Mesothelial cell of epicardium (in vitro differentiated cells): ENCODE measurements around the gene PTPRF. TPM values are rescaled to one million over a fixed set of nuclear protein-coding genes. Genes with fewer than 3 reads are reported as not detected.

ENCODE experiments used
- DNase-seq, 2 experiments: peaks; one replicate each; pipeline ENCODE4 v3.0.0; 2021; ENCODE audit warnings: low spot score in 2 of 2; ENCODE audit not compliant: unreplicated experiment in 2 of 2
- H3K27ac Mint-ChIP-seq: 2 replicates; pipeline ENCODE4 v1.8.0; 2021; ENCODE audit warnings: mixed read lengths
- H3K27me3 Mint-ChIP-seq: 2 replicates; pipeline ENCODE4 v1.8.0; 2021; ENCODE audit warnings: low read depth, mixed read lengths
- H3K36me3 Mint-ChIP-seq: 2 replicates; pipeline ENCODE4 v1.8.0; 2021; ENCODE audit warnings: mixed read lengths
- H3K4me1 Mint-ChIP-seq: 2 replicates; pipeline ENCODE4 v1.8.0; 2021; ENCODE audit warnings: mixed read lengths
- H3K4me3 Mint-ChIP-seq: 2 replicates; pipeline ENCODE4 v1.8.0; 2021; ENCODE audit warnings: mild to moderate bottlenecking, moderate library complexity, mixed read lengths
- H3K9me3 Mint-ChIP-seq: 2 replicates; pipeline ENCODE4 v1.8.0; 2021; ENCODE audit warnings: mixed read lengths
- total RNA-seq: library from RNA; stranded (reverse); gene quantifications from 3 replicates; pipeline ENCODE4 v1.2.1, GENCODE V29; 2021
- TF ChIP-seq, protein P1 (sequence below): fragments of 200-600 bp; sonication (generic); IDR thresholded peaks from one replicate; pipeline ENCODE4 v1.5.0; 2021; ENCODE audit warnings: antibody characterized with exemption; ENCODE audit not compliant: unreplicated experiment

The PTPRF gene
- total RNA-seq, 1 donor from 2014 or later, result 464 TPM

DNA sequence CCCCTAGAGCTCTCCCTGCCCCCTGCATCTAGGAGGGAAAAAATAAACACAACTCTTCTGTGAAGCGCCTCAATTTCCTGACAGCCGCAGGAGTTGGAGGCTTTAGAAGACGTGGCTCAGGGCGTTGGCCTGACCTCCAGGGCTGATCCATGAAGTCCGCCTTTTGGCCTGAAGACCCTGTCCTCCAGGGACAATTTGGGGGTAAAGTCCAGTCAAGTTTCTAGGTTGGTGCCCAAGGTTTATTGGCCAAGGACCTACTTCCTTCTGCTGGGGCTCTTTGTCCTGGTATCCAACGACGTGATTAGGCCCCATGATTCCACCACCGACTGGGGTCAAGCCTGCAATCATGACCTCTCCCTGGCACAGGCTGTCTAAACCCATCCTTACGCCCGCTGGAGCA, 54.9 kb downstream of the PTPRF start:
- H3K4me1 Mint-ChIP-seq, result peaks cover 25% of the 10 kb centered on the region
- TF ChIP-seq, protein P1, sequence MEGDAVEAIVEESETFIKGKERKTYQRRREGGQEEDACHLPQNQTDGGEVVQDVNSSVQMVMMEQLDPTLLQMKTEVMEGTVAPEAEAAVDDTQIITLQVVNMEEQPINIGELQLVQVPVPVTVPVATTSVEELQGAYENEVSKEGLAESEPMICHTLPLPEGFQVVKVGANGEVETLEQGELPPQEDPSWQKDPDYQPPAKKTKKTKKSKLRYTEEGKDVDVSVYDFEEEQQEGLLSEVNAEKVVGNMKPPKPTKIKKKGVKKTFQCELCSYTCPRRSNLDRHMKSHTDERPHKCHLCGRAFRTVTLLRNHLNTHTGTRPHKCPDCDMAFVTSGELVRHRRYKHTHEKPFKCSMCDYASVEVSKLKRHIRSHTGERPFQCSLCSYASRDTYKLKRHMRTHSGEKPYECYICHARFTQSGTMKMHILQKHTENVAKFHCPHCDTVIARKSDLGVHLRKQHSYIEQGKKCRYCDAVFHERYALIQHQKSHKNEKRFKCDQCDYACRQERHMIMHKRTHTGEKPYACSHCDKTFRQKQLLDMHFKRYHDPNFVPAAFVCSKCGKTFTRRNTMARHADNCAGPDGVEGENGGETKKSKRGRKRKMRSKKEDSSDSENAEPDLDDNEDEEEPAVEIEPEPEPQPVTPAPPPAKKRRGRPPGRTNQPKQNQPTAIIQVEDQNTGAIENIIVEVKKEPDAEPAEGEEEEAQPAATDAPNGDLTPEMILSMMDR, result no peak
- H3K9me3 Mint-ChIP-seq, result no peaks in the 10 kb centered on the region
- no peak overlapping the region for H3K4me3 Mint-ChIP-seq
- peak overlapping the region; percentile 88 for H3K27ac Mint-ChIP-seq
- peaks cover 18% of the 10 kb centered on the region for H3K36me3 Mint-ChIP-seq
- H3K27me3 Mint-ChIP-seq, result no peaks in the 10 kb centered on the region
- no peak for DNase-seq

DNA sequence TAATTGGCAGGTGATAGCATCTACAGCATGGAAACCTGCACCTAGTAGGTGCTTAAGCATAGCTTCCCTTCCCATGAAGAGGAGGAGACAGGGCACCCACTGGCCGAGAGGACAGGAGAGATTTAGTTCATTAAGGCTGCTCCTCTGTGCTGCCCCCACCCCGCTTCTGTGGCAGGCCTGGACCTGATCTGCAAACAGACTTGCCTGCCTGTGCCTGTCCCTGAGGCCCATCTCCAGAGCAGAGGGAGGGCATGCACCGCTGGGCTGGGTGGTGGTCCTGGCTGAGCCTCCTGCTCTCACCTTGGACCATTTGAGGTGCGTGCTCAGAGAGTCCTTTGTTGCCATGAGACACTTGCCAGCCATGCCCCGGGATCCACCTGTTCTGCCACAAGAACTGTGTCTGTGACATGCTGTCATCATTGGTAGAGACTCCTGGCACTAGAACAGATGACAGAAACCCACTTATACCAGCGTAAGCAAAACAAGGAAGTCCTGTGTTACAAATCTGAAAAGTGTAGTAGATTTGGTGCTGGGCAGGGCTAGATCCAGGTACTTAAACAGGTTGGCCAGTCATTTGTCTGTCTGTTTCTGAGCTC, 55.6 kb downstream of the PTPRF start:
- H3K4me3 Mint-ChIP-seq, result no peak overlapping the region
- peak overlapping the region; percentile 88 for H3K27ac Mint-ChIP-seq

DNA sequence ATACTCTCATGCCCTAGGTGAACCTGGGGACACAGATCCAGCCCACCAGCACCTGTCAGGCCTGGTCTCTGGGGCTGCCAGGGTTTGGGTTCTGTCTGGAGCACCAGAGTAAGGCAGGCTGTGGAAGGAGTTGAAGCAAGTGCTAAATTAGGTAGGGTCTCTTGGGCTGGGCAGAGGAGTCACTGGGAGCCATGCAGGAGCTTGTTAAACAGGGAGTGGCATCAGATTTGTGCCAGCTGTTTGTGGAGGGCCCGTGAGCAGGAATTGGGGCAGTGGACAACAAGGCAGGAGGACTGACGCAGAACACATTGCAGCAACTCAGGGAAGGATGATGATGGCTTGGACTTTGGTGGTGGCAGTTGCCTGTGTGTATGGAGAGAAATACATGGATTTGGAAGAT, 56.3 kb downstream of the PTPRF start:
- Mint-ChIP-seq H3K4me1 (peaks cover 23% of the 10 kb centered on the region), H3K27ac (peak overlapping the region; percentile 88), H3K36me3 (peaks cover 18% of the 10 kb centered on the region), H3K4me3 (no peak overlapping the region), H3K9me3 (no peaks in the 10 kb centered on the region), H3K27me3 (no peaks in the 10 kb centered on the region)
- DNase-seq, result no peak
- TF ChIP-seq, protein P1, result no peak

More for the DNA sequence above, 55.6 kb downstream of the PTPRF start:
- Mint-ChIP-seq H3K36me3 (peaks cover 18% of the 10 kb centered on the region), H3K4me1 (peaks cover 25% of the 10 kb centered on the region), H3K27me3 (no peaks in the 10 kb centered on the region), H3K9me3 (no peaks in the 10 kb centered on the region)
- no peak for DNase-seq
- TF ChIP-seq, protein P1, result no peak

DNA sequence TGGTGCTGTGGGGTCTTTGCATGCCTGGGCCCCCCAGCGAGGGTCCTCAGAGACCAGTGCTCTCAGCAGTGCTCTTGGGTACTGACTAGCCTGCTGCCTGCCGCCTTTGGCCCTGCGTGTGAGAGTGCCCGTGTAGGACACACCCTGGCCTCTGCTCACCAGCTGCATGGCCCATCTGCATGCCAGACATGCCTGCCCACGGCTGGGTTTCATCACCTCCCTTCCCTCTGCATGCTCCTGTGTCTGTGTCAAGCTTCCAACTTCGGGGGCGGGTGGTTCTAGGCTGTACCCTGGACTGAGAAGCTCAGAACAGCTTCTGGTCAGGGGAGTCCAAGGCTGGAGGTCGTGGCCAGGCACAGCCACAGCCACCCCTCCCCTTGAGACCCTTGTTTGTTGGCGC, 56.9 kb downstream of the PTPRF start:
- no peak for DNase-seq
- TF ChIP-seq, protein P1, result no peak
- no peaks in the 10 kb centered on the region for H3K9me3 Mint-ChIP-seq
- peaks cover 19% of the 10 kb centered on the region for H3K4me1 Mint-ChIP-seq
- peak overlapping the region; percentile 88 for H3K27ac Mint-ChIP-seq
- H3K36me3 Mint-ChIP-seq, result peaks cover 18% of the 10 kb centered on the region
- no peak overlapping the region for H3K4me3 Mint-ChIP-seq
- H3K27me3 Mint-ChIP-seq, result no peaks in the 10 kb centered on the region

DNA sequence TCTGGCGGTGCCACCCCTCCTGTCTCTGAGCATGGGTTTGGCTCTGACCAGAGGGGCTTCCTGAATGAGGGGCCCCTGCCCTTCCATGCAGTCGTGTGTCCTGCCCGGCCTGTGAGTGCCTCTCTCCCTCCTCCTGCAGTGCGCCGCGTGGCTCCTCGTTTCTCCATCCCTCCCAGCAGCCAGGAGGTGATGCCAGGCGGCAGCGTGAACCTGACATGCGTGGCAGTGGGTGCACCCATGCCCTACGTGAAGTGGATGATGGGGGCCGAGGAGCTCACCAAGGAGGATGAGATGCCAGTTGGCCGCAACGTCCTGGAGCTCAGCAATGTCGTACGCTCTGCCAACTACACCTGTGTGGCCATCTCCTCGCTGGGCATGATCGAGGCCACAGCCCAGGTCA, 57.9 kb downstream of the PTPRF start:
- peaks cover 21% of the 10 kb centered on the region for H3K36me3 Mint-ChIP-seq
- DNase-seq, result no peak
- H3K4me1 Mint-ChIP-seq, result peaks cover 16% of the 10 kb centered on the region
- H3K9me3 Mint-ChIP-seq, result no peaks in the 10 kb centered on the region
- no peaks in the 10 kb centered on the region for H3K27me3 Mint-ChIP-seq
- H3K4me3 Mint-ChIP-seq, result no peak overlapping the region
- H3K27ac Mint-ChIP-seq, result no peak overlapping the region
- TF ChIP-seq, protein P1, result no peak

- Mint-ChIP-seq H3K9me3 (no peaks in the 10 kb centered on the region), H3K4me3 (no peak overlapping the region), H3K36me3 (peaks cover 30% of the 10 kb centered on the region), H3K4me1 (peaks cover 16% of the 10 kb centered on the region), H3K27me3 (no peaks in the 10 kb centered on the region), H3K27ac (no peak overlapping the region)
- TF ChIP-seq, protein P1, result peak; percentile 52
- DNase-seq, result no peak
These were observed 59.8 kb downstream of the PTPRF start for GRCh38 chr1:43590388-43590925.
